Body of pancreas (tissue), 4 donors: ENCODE data around the gene GPATCH3. TPM values are rescaled to one million over a fixed set of nuclear protein-coding genes. Genes with fewer than 3 reads are reported as not detected.
A peak's percentile ranks its signal among the peaks of the same experiment; 100 is the strongest.

Source experiments
- ATAC-seq: fragments of 150-250 bp; one replicate; pipeline ENCODE4 v1.9.1; 2016
- DNase-seq, 4 donors: peaks; one replicate each; pipeline ENCODE4 v3.0.0-alpha.2; 2019
- H3K27ac ChIP-seq, 4 donors: fragments of 200-600 bp; sonication (generic); 1 replicate in 3 of 4; 2 replicates in 1 of 4; pipeline versions ENCODE4 v1.5.1 to v1.6.1; 2016 to 2019; ENCODE audit warnings: mild to moderate bottlenecking in 1 of 4, mixed read lengths in 1 of 4, moderate library complexity in 1 of 4
- H3K27me3 ChIP-seq, 2 donors: fragments of 200-600 bp; sonication (generic); one replicate each; pipeline ENCODE4 v1.6.0; 2016; ENCODE audit warnings: mild to moderate bottlenecking in 1 of 2
- H3K36me3 ChIP-seq, 2 donors: fragments of 200-600 bp; sonication (generic); replicated peaks in 1 of 2; 2 replicates each; pipeline ENCODE4 v1.5.1; 2016; ENCODE audit warnings: low read depth in 2 of 2; ENCODE audit not compliant: insufficient read depth in 1 of 2
- H3K4me1 ChIP-seq: fragments of 200-600 bp; sonication (generic); one replicate; pipeline ENCODE4 v1.6.0; 2016
- H3K4me3 ChIP-seq, 2 donors: fragments of 200-600 bp; sonication (generic); 1 replicate in 1 of 2; 2 replicates in 1 of 2; pipeline ENCODE4 v1.5.1; 2016 to 2019
- H3K9me3 ChIP-seq, 3 donors: fragments of 200-600 bp; sonication (generic); 1 replicate in 2 of 3; 2 replicates in 1 of 3; pipeline ENCODE4 v1.5.1; 2016
- CTCF ChIP-seq, 7 experiments: fragments of 450-650 bp in 4 of 7; fragments of 200-600 bp in 3 of 7; sonication (generic) in 3 of 7; IDR thresholded peaks; one replicate each; pipeline ENCODE4 v1.5.1; 2016 to 2019; ENCODE audit warnings: antibody characterized with exemption in 7 of 7
- POLR2A ChIP-seq, 3 donors: fragments of 450-650 bp; IDR thresholded peaks; one replicate each; pipeline ENCODE4 v1.6.1; 2016; ENCODE audit warnings: antibody characterized with exemption in 3 of 3, mild to moderate bottlenecking in 2 of 3
- WGBS, 2 donors: methylation state at CpG; one replicate each; pipeline ENCODE4 v1.1.5; 2017; 5-methylcytosine and 5-hydroxymethylcytosine counted together
- intact Hi-C: fragments of 100-400 bp; cut with DNase I; formaldehyde crosslinking; loops from one replicate; pipeline ENCODE4 v1.15.1; 2023
- total RNA-seq, 2 donors: library from RNA; depleted of rRNA; stranded (reverse); fragments of >200 nt; gene quantifications; one replicate each; pipeline ENCODE4 v1.1.0, GENCODE V29; 2016

GPATCH3 gene
- total RNA-seq, 2 donors from 2014 or later, result 4.9 to 19.4 TPM

- Histone ChIP-seq H3K36me3 (peaks cover 11 to 20% of the 10 kb centered on the region in 2 donors), H3K4me3 (no peak overlapping the region), H3K4me1 (peaks cover 18% of the 10 kb centered on the region), H3K9me3 (no peaks in the 10 kb centered on the region), H3K27ac (peak overlapping the region; percentile 10 to 59 (median 42)), H3K27me3 (no peaks in the 10 kb centered on the region)
- peak; percentile 31 to 60 (median 54) for DNase-seq
- intact Hi-C loops, result no loop called here
- WGBS, 2 donors, result 47 to 54% methylated on average over 7 to 8 of the region's 8 CpGs
- TF ChIP-seq CTCF (IDR thresholded peaks at IDR 0.05) (peak in 3 of 7 experiments; percentile 9 to 23 (median 17)), POLR2A (IDR thresholded peaks at IDR 0.05) (no peak)
- peak; percentile 78 for ATAC-seq
These were observed 45.5 kb upstream of the GPATCH3 start for GRCh38 chr1:26945728-26946127.

- TF ChIP-seq POLR2A (IDR thresholded peaks at IDR 0.05) (no peak), CTCF (IDR thresholded peaks at IDR 0.05) (no peak)
- Histone ChIP-seq H3K27ac (peak overlapping the region in 3 of 4 donors; percentile 10 to 59 (median 52)), H3K9me3 (no peaks in the 10 kb centered on the region), H3K27me3 (no peaks in the 10 kb centered on the region), H3K4me1 (peaks cover 18% of the 10 kb centered on the region), H3K4me3 (no peak overlapping the region), H3K36me3 (peaks cover 11 to 20% of the 10 kb centered on the region in 2 donors)
- ATAC-seq (no peak), DNase-seq (no peak)
- 19 to 30% methylated on average over 2 of the region's 2 CpGs for WGBS, 2 donors
- intact Hi-C loops, result no loop called here
These were observed 44.9 kb upstream of the GPATCH3 start for GRCh38 chr1:26945138-26945537.

- Histone ChIP-seq H3K4me1 (peaks cover 28% of the 10 kb centered on the region), H3K9me3 (no peaks in the 10 kb centered on the region), H3K27me3 (no peaks in the 10 kb centered on the region), H3K27ac (no peak overlapping the region), H3K4me3 (no peak overlapping the region), H3K36me3 (peaks cover 11 to 20% of the 10 kb centered on the region in 2 donors)
- no peak for TF ChIP-seq CTCF (IDR thresholded peaks at IDR 0.05)
- no peak for TF ChIP-seq POLR2A (IDR thresholded peaks at IDR 0.05)
- ATAC-seq (no peak), DNase-seq (no peak)
- WGBS, 2 donors, result 93 to 95% methylated on average over 11 to 12 of the region's 12 CpGs
- intact Hi-C loops, result no loop called here
These were observed 42.4 kb upstream of the GPATCH3 start for GRCh38 chr1:26942656-26943055.

- intact Hi-C loops, result no loop called here
- Histone ChIP-seq H3K27me3 (no peaks in the 10 kb centered on the region), H3K4me1 (peaks cover 26% of the 10 kb centered on the region), H3K4me3 (no peak overlapping the region), H3K9me3 (no peaks in the 10 kb centered on the region), H3K36me3 (peaks cover 11 to 20% of the 10 kb centered on the region in 2 donors), H3K27ac (no peak overlapping the region)
- ATAC-seq (no peak), DNase-seq (no peak)
- WGBS, 2 donors, result 79 to 82% methylated on average over 9 to 10 of the region's 10 CpGs
- TF ChIP-seq POLR2A (IDR thresholded peaks at IDR 0.05) (no peak), CTCF (IDR thresholded peaks at IDR 0.05) (no peak)
These were observed 41.0 kb upstream of the GPATCH3 start for GRCh38 chr1:26941311-26941710.

GRCh38 chr1:26938659-26939025 is 38.4 kb upstream of the GPATCH3 start:
- H3K4me3 ChIP-seq, result no peak overlapping the region
- intact Hi-C loops, result no loop called here
- H3K9me3 ChIP-seq, result no peaks in the 10 kb centered on the region
- peaks cover 12% of the 10 kb centered on the region for H3K4me1 ChIP-seq
- peak overlapping the region in 1 of 4 donors; percentile 14 for H3K27ac ChIP-seq
- ATAC-seq, result no peak
- no peak for TF ChIP-seq CTCF (IDR thresholded peaks at IDR 0.05)
- no peak for TF ChIP-seq POLR2A (IDR thresholded peaks at IDR 0.05)
- DNase-seq, result no peak
- WGBS, 2 donors, result 77 to 83% methylated on average over 1 to 2 of the region's 2 CpGs
- no peaks in the 10 kb centered on the region for H3K27me3 ChIP-seq
- H3K36me3 ChIP-seq, result peaks cover 11 to 22% of the 10 kb centered on the region in 2 donors
